KOPT-K1 (cell line): Measurements from ENCODE around the gene ELF1.

ENCODE experiments used
- H3K27ac ChIP-seq: fragments of 200-600 bp; sonication (generic); 2 replicates; pipeline ENCODE4 v1.5.1; 2016; ENCODE audit warnings: antibody characterized with exemption, mild to moderate bottlenecking, low read depth, low read length; ENCODE audit not compliant: poor library complexity, severe bottlenecking
- H3K36me3 ChIP-seq: fragments of 200-600 bp; sonication (generic); 2 replicates; pipeline ENCODE4 v1.5.1; 2017; ENCODE audit warnings: antibody characterized with exemption, mild to moderate bottlenecking, low read length, moderate library complexity; ENCODE audit not compliant: insufficient read depth
- H3K9me3 ChIP-seq: fragments of 200-600 bp; sonication (generic); 2 replicates; pipeline ENCODE4 v1.5.1; 2017; ENCODE audit warnings: antibody characterized with exemption, low read length, mild to moderate bottlenecking; ENCODE audit not compliant: insufficient read depth, poor library complexity, severe bottlenecking

Gene ELF1

GRCh38 chr13:40969169-40969901, 49.8 kb downstream of the ELF1 start:
- Histone ChIP-seq H3K36me3 (peaks cover 30% of the 10 kb centered on the region), H3K9me3 (no peaks in the 10 kb centered on the region), H3K27ac (no peak overlapping the region)

- Histone ChIP-seq H3K9me3 (no peaks in the 10 kb centered on the region), H3K27ac (no peak overlapping the region), H3K36me3 (peaks cover 32% of the 10 kb centered on the region)
Measured at GRCh38 chr13:40968416-40969000, 50.6 kb downstream of the ELF1 start.

- Histone ChIP-seq H3K27ac (no peak overlapping the region), H3K9me3 (no peaks in the 10 kb centered on the region), H3K36me3 (peaks cover 26% of the 10 kb centered on the region)
Measured at GRCh38 chr13:40966298-40966697, 52.8 kb downstream of the ELF1 start.

GRCh38 chr13:40963927-40964326, 55.2 kb downstream of the ELF1 start:
- peaks cover 45% of the 10 kb centered on the region for H3K36me3 ChIP-seq
- no peaks in the 10 kb centered on the region for H3K9me3 ChIP-seq
- H3K27ac ChIP-seq = no peak overlapping the region

GRCh38 chr13:40961826-40962225, 57.3 kb downstream of the ELF1 start:
- no peak overlapping the region for H3K27ac ChIP-seq
- peaks cover 3% of the 10 kb centered on the region for H3K9me3 ChIP-seq
- H3K36me3 ChIP-seq = peaks cover 55% of the 10 kb centered on the region

- H3K27ac ChIP-seq = no peak overlapping the region
- H3K36me3 ChIP-seq = peaks cover 56% of the 10 kb centered on the region
- H3K9me3 ChIP-seq = peaks cover 3% of the 10 kb centered on the region
Measured at GRCh38 chr13:40961214-40961613, 57.9 kb downstream of the ELF1 start.

- Histone ChIP-seq H3K9me3 (peaks cover 3% of the 10 kb centered on the region), H3K27ac (no peak overlapping the region), H3K36me3 (peaks cover 56% of the 10 kb centered on the region)
Measured at GRCh38 chr13:40960716-40961115, 58.4 kb downstream of the ELF1 start.

GRCh38 chr13:40958655-40959054, 60.5 kb downstream of the ELF1 start:
- no peak overlapping the region for H3K27ac ChIP-seq
- peaks cover 3% of the 10 kb centered on the region for H3K9me3 ChIP-seq
- H3K36me3 ChIP-seq = peaks cover 52% of the 10 kb centered on the region

- H3K36me3 ChIP-seq = peaks cover 100% of the 10 kb centered on the region
- H3K27ac ChIP-seq = no peak overlapping the region
- H3K9me3 ChIP-seq = no peaks in the 10 kb centered on the region
Measured at GRCh38 chr13:40946485-40946884, 72.6 kb downstream of the ELF1 start.

- Histone ChIP-seq H3K36me3 (peaks cover 100% of the 10 kb centered on the region), H3K27ac (no peak overlapping the region), H3K9me3 (no peaks in the 10 kb centered on the region)
Measured at GRCh38 chr13:40943073-40943472, 76.0 kb downstream of the ELF1 start.

GRCh38 chr13:40941581-40941980, 77.5 kb downstream of the ELF1 start:
- no peak overlapping the region for H3K27ac ChIP-seq
- peaks cover 99% of the 10 kb centered on the region for H3K36me3 ChIP-seq
- no peaks in the 10 kb centered on the region for H3K9me3 ChIP-seq

GRCh38 chr13:40940841-40941240, 78.3 kb downstream of the ELF1 start:
- Histone ChIP-seq H3K27ac (no peak overlapping the region), H3K9me3 (no peaks in the 10 kb centered on the region), H3K36me3 (peaks cover 98% of the 10 kb centered on the region)

GRCh38 chr13:40933508-40934204, 85.5 kb downstream of the ELF1 start:
- peaks cover 97% of the 10 kb centered on the region for H3K36me3 ChIP-seq
- no peaks in the 10 kb centered on the region for H3K9me3 ChIP-seq

GRCh38 chr13:40932252-40932651, 86.9 kb downstream of the ELF1 start:
- no peaks in the 10 kb centered on the region for H3K9me3 ChIP-seq
- H3K36me3 ChIP-seq = peaks cover 92% of the 10 kb centered on the region
- H3K27ac ChIP-seq = no peak overlapping the region

More at GRCh38 chr13:40933508-40934204, 85.5 kb downstream of the ELF1 start:
- peak overlapping the region; percentile 35 for H3K27ac ChIP-seq

GRCh38 chr13:40931719-40932118, 87.4 kb downstream of the ELF1 start:
- no peak overlapping the region for H3K27ac ChIP-seq
- peaks cover 88% of the 10 kb centered on the region for H3K36me3 ChIP-seq
- H3K9me3 ChIP-seq = no peaks in the 10 kb centered on the region
